Measurements from ENCODE around the gene EFNA5. TPM values are rescaled to one million over a fixed set of nuclear protein-coding genes. Genes with fewer than 3 reads are reported as not detected.
A peak's percentile ranks its signal among the peaks of the same experiment; 100 is the strongest.

Gene EFNA5
- total and polyA plus RNA-seq, 2 experiments from 2014 or later, result 7.5 to 10.1 TPM

DNA sequence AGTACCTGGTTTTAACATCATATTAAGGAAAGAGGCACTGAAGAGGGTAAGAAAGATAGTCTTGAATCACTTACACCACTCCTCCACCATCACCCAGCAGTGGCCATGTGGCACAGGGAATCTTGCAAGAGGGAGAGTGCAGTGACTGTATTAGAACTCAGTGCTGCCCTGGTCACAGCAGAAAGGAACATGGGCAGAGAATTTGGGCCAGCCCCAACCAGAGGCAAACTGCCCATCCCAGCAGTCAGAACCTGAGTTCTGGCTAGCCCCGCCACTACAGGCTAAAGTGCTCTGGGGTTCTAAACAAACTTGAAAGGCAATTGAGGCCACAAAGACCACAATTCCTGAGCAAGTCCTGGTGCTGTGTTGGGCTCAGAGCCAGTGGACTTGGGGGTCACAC lies 16.7 kb upstream of the EFNA5 start:
- DNase-seq (ENCODE audit: low spot score) (no peak), ATAC-seq (no peak)
- Histone ChIP-seq H3F3A (replicated peaks; ENCODE audit: low read depth) (no peaks in the 10 kb centered on the region), H3K9me2 (ENCODE audit: insufficient read depth) (no peaks in the 10 kb centered on the region), H4K20me1 (replicated peaks; ENCODE audit: insufficient read depth) (no peaks in the 10 kb centered on the region), H3K36me3 (ENCODE audit: insufficient read depth) (no peaks in the 10 kb centered on the region), H3K27ac (ENCODE audit: low read depth) (no peak overlapping the region), H3K4me3 (no peak overlapping the region), H3K4me2 (no peak overlapping the region), H2AFZ (peak overlapping the region; percentile 73), H3K27me3 (ENCODE audit: insufficient read depth) (no peaks in the 10 kb centered on the region), H3K4me1 (ENCODE audit: insufficient read depth) (no peaks in the 10 kb centered on the region), H3K79me2 (replicated peaks; ENCODE audit: insufficient read depth) (no peaks in the 10 kb centered on the region)
- no peak overlapping the region for H3K27ac Mint-ChIP-seq
- TF ChIP-seq, protein P1, sequence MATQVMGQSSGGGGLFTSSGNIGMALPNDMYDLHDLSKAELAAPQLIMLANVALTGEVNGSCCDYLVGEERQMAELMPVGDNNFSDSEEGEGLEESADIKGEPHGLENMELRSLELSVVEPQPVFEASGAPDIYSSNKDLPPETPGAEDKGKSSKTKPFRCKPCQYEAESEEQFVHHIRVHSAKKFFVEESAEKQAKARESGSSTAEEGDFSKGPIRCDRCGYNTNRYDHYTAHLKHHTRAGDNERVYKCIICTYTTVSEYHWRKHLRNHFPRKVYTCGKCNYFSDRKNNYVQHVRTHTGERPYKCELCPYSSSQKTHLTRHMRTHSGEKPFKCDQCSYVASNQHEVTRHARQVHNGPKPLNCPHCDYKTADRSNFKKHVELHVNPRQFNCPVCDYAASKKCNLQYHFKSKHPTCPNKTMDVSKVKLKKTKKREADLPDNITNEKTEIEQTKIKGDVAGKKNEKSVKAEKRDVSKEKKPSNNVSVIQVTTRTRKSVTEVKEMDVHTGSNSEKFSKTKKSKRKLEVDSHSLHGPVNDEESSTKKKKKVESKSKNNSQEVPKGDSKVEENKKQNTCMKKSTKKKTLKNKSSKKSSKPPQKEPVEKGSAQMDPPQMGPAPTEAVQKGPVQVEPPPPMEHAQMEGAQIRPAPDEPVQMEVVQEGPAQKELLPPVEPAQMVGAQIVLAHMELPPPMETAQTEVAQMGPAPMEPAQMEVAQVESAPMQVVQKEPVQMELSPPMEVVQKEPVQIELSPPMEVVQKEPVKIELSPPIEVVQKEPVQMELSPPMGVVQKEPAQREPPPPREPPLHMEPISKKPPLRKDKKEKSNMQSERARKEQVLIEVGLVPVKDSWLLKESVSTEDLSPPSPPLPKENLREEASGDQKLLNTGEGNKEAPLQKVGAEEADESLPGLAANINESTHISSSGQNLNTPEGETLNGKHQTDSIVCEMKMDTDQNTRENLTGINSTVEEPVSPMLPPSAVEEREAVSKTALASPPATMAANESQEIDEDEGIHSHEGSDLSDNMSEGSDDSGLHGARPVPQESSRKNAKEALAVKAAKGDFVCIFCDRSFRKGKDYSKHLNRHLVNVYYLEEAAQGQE (IDR thresholded peaks at IDR 0.05; ENCODE audit: unreplicated experiment), result no peak
- TF ChIP-seq, protein P2, sequence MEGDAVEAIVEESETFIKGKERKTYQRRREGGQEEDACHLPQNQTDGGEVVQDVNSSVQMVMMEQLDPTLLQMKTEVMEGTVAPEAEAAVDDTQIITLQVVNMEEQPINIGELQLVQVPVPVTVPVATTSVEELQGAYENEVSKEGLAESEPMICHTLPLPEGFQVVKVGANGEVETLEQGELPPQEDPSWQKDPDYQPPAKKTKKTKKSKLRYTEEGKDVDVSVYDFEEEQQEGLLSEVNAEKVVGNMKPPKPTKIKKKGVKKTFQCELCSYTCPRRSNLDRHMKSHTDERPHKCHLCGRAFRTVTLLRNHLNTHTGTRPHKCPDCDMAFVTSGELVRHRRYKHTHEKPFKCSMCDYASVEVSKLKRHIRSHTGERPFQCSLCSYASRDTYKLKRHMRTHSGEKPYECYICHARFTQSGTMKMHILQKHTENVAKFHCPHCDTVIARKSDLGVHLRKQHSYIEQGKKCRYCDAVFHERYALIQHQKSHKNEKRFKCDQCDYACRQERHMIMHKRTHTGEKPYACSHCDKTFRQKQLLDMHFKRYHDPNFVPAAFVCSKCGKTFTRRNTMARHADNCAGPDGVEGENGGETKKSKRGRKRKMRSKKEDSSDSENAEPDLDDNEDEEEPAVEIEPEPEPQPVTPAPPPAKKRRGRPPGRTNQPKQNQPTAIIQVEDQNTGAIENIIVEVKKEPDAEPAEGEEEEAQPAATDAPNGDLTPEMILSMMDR (conservative IDR thresholded peaks at IDR 0.05; ENCODE audit: low read depth in 2 of 2), result no peak
- no peak for TF ChIP-seq ZNF114 (CRISPR knock-in tag; IDR thresholded peaks at IDR 0.05)
- TF ChIP-seq NANOG (IDR thresholded peaks at IDR 0.05; ENCODE audit: borderline replicate concordance), result no peak
- TF ChIP-seq, protein P3, sequence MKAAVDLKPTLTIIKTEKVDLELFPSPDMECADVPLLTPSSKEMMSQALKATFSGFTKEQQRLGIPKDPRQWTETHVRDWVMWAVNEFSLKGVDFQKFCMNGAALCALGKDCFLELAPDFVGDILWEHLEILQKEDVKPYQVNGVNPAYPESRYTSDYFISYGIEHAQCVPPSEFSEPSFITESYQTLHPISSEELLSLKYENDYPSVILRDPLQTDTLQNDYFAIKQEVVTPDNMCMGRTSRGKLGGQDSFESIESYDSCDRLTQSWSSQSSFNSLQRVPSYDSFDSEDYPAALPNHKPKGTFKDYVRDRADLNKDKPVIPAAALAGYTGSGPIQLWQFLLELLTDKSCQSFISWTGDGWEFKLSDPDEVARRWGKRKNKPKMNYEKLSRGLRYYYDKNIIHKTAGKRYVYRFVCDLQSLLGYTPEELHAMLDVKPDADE (IDR thresholded peaks at IDR 0.05), result no peak
- no peak for TF ChIP-seq EZH2phosphoT487 (IDR thresholded peaks at IDR 0.05; ENCODE audit: unreplicated experiment)
- no peak for TF ChIP-seq ZNF331 (CRISPR knock-in tag; IDR thresholded peaks at IDR 0.05; ENCODE audit: low read depth)
- TF ChIP-seq POLR2AphosphoS5 (IDR thresholded peaks at IDR 0.05; ENCODE audit: low read depth), result no peak
- TF ChIP-seq CREB1 (CRISPR knock-in tag; IDR thresholded peaks at IDR 0.05; ENCODE audit: low read depth), result no peak
- TF ChIP-seq EZH2 (IDR thresholded peaks at IDR 0.05; ENCODE audit: low read depth, unreplicated experiment), result no peak
- TF ChIP-seq, protein P4, sequence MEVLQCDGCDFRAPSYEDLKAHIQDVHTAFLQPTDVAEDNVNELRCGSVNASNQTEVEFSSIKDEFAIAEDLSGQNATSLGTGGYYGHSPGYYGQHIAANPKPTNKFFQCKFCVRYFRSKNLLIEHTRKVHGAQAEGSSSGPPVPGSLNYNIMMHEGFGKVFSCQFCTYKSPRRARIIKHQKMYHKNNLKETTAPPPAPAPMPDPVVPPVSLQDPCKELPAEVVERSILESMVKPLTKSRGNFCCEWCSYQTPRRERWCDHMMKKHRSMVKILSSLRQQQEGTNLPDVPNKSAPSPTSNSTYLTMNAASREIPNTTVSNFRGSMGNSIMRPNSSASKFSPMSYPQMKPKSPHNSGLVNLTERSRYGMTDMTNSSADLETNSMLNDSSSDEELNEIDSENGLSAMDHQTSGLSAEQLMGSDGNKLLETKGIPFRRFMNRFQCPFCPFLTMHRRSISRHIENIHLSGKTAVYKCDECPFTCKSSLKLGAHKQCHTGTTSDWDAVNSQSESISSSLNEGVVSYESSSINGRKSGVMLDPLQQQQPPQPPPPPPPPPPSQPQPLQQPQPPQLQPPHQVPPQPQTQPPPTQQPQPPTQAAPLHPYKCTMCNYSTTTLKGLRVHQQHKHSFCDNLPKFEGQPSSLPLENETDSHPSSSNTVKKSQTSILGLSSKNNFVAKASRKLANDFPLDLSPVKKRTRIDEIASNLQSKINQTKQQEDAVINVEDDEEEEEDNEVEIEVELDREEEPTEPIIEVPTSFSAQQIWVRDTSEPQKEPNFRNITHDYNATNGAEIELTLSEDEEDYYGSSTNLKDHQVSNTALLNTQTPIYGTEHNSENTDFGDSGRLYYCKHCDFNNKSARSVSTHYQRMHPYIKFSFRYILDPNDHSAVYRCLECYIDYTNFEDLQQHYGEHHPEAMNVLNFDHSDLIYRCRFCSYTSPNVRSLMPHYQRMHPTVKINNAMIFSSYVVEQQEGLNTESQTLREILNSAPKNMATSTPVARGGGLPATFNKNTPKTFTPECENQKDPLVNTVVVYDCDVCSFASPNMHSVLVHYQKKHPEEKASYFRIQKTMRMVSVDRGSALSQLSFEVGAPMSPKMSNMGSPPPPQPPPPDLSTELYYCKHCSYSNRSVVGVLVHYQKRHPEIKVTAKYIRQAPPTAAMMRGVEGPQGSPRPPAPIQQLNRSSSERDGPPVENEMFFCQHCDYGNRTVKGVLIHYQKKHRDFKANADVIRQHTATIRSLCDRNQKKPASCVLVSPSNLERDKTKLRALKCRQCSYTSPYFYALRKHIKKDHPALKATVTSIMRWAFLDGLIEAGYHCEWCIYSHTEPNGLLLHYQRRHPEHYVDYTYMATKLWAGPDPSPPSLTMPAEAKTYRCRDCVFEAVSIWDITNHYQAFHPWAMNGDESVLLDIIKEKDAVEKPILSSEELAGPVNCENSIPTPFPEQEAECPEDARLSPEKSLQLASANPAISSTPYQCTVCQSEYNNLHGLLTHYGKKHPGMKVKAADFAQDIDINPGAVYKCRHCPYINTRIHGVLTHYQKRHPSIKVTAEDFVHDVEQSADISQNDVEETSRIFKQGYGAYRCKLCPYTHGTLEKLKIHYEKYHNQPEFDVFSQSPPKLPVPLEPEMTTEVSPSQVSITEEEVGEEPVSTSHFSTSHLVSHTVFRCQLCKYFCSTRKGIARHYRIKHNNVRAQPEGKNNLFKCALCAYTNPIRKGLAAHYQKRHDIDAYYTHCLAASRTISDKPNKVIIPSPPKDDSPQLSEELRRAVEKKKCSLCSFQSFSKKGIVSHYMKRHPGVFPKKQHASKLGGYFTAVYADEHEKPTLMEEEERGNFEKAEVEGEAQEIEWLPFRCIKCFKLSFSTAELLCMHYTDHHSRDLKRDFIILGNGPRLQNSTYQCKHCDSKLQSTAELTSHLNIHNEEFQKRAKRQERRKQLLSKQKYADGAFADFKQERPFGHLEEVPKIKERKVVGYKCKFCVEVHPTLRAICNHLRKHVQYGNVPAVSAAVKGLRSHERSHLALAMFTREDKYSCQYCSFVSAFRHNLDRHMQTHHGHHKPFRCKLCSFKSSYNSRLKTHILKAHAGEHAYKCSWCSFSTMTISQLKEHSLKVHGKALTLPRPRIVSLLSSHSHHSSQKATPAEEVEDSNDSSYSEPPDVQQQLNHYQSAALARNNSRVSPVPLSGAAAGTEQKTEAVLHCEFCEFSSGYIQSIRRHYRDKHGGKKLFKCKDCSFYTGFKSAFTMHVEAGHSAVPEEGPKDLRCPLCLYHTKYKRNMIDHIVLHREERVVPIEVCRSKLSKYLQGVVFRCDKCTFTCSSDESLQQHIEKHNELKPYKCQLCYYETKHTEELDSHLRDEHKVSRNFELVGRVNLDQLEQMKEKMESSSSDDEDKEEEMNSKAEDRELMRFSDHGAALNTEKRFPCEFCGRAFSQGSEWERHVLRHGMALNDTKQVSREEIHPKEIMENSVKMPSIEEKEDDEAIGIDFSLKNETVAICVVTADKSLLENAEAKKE (CRISPR knock-in tag; IDR thresholded peaks at IDR 0.05), result no peak
- no peak for TF ChIP-seq STAT1 (IDR thresholded peaks at IDR 0.05; ENCODE audit: unreplicated experiment)
- TF ChIP-seq JUNB (IDR thresholded peaks at IDR 0.05; ENCODE audit: unreplicated experiment), result no peak
- peaks cover 7% of the 10 kb centered on the region for H3K4me1 Mint-ChIP-seq
- H3K36me3 Mint-ChIP-seq (ENCODE audit: low read depth), result peaks cover 3% of the 10 kb centered on the region; the same call in 1 of the 3 replicates
- peaks cover 12% of the 10 kb centered on the region; the same call in 2 of the 3 replicates for H3K9me3 Mint-ChIP-seq
- H3K27me3 Mint-ChIP-seq (ENCODE audit: insufficient read depth, low read depth, poor library complexity), result no peaks in the 10 kb centered on the region
- H3K4me3 Mint-ChIP-seq, result no peak overlapping the region
